GM18909 (cell line): ENCODE measurements around the gene CPVL.

ENCODE experiments used
- ATAC-seq: cut with Tn5 transposase; IDR thresholded peaks from one replicate; pipeline ENCODE4 v1.9.1; 2021; ENCODE audit warnings: mild to moderate bottlenecking; ENCODE audit not compliant: unreplicated experiment, poor library complexity

Gene CPVL

DNA sequence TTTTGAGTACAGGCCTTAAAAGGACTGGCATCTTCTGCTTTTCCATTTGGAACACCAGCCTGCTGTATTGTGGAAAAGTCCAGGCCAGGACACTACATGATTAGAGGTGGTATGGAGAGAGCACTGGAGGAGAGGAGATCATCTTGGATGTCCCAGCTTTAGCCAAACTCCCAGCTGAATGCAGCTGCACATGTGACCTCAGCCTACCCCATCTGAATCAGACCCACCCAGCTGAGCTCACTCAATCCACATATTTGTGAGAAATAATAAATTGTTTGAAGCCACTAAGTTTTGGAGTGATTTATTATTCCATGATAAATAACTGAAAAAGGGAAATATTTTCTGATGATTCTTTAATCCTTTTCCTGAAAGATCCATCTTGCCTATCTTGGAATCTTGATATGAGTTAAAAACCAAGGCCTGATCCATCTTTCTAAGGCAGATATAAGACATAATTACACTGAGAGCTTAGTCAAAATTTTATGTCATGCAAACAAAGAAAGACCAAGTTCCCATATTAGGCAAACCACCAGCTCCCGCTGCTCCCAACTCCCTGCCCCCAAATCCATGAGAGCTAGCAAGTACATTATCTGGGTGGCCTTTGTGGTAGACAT, 133.1 kb downstream of the CPVL start:
- ATAC-seq: no peak

DNA sequence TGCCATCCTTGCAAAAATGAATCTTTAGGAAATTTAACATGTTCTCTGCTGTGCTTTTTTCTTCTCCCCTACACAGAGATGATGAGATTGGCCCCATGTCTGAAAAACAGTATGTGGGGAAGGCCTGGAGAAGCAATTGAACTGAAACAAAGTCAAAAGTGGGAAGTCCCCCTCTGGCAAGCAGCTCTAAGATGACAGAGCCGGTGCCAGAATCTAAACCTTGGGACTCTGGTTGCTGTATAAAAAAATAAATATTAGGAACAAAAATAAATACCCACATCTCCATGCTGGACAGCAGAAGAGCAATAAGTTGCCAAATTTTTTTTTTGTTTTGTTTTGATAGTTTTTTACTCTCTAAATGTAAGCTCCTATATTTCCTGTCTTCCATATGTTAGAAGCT, 136.4 kb downstream of the CPVL start:
- ATAC-seq: no peak

- no peak for ATAC-seq
Measured at GRCh38 chr7:29008590-29008989, 137.7 kb downstream of the CPVL start.

GRCh38 chr7:29007127-29007526, 139.2 kb downstream of the CPVL start:
- no peak for ATAC-seq

GRCh38 chr7:29005829-29006228, 140.5 kb downstream of the CPVL start:
- no peak for ATAC-seq

GRCh38 chr7:29005406-29005805, 140.9 kb downstream of the CPVL start:
- no peak for ATAC-seq

DNA sequence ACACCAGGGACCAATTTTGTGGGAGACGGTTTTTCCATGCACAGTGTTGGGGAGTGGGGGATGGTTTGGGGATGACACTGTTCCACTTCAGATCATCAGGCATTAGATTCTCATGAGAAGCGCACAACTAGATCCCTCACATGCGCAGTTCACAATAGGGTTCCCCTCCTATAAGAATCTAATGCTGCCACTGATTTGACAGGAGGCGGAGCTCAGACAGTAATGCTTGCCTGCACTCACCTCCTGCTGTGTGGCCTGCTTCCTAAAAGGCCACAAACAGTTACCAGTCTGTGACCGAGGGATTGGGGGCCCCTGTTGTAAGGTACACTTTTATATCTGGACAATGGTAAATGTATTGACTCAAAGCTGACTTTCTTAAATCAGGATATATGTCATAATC, 142.6 kb downstream of the CPVL start:
- ATAC-seq: no peak

DNA sequence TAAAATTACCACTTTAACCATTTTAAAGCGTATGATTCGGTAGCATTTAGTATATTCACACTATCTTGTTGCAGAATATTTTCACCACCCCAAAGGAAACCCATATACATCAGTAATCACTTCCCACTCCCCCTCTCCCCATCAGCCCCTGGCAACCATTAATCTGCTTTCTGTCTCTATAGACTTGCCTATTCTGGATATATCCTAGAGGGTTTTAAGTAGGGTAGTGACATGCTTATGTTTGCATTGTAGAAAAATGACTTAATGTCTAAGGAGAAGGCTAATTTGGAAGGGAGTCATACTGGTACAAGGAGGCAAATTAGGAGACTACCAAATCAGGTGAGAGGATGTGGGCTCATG, 145.6 kb downstream of the CPVL start:
- ATAC-seq: no peak

DNA sequence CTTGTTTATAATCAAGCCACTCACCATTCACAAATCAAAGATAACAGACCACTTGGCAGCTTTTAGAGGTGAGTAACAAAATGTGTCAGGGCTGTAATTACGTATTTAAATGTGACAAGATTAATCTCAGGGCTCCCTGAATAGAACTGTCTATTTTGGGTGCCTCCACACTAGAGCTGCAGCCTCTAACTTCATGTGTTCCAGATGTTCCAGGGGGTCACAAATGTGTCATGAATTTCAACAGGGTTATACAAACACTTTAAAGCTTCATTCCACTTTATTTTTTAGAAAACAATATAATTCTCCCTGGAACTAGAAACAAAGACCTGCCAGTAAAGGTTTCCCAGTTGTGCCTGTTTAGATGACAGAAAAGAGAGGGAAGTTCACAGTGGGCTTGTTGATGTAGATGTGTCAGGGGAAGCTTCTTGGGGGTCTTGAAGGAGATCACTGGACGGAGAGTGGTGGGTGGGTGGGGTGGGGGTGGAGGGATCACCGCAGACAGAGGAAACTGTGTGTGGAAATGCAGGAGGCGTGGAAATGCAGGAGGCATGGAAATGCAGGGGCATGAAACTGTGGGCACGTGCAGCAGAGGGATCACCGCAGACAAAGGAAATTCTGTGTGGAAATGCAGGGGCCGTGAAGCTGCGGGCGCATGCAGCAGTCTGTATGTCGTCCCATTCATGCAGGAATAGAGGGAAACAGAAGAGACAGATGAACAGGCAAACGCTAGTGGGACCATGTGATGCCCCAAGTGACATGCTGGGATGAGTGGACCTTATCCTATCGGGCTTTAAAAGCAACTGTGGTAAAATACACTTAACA, 146.2 kb downstream of the CPVL start:
- ATAC-seq: no peak

DNA sequence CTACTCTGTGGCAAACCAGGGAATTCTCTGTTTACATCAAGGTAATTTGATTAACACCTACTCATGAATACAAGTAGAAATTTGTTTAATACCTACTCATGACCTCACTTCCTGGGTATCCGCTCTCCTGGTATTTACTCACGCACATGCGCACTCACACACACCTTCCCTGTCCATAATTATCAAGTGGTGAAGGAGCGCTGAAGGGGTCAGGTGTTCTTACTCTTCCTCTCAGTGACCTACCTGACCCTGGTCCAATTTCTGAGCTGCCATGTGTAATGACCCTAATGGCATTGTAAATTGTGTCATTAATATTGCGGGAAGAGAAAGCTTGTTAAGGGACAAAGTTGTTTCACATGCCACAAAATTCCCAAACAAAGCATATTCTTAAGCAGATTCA, 146.9 kb downstream of the CPVL start:
- no peak for ATAC-seq

- ATAC-seq: no peak
Measured at GRCh38 chr7:28998105-28998504, 148.2 kb downstream of the CPVL start.

DNA sequence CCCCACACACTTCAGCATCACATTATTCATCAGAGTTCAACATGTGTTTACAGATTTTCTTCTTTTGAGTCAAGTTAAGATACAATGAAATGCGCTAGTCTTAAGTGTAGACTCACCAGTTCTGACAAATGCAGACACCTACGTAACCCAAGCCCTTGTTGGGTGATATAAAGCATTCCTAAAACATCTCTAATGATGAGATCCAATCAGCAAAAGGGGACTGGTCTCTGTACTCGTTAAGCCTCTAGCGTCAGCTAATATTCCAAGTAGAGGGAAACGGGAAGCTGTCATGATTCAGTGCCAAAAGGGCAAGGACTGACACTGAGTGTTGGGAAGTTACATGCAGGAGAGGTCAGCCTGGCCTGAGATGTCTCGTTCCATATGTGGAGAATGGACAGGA, 149.5 kb downstream of the CPVL start:
- no peak for ATAC-seq

DNA sequence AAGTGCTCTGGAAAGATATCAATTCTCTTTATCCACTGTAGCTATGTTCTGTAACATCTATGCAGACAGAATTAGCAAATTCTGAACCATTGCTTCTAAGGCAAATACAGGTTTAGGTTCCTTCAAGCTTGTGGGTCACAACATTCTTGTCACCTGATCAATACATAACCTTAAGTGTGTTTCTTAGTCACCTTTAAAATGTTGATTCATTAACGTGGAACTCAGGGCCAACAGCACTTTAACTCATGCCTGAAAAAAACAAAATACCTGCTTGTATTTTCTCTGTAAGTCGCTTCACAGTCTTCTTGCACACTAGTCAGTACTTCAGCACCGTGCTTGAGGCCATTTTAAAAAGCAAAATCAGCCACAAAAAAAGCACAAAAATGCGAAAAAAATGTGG, 153.0 kb downstream of the CPVL start:
- no peak for ATAC-seq

DNA sequence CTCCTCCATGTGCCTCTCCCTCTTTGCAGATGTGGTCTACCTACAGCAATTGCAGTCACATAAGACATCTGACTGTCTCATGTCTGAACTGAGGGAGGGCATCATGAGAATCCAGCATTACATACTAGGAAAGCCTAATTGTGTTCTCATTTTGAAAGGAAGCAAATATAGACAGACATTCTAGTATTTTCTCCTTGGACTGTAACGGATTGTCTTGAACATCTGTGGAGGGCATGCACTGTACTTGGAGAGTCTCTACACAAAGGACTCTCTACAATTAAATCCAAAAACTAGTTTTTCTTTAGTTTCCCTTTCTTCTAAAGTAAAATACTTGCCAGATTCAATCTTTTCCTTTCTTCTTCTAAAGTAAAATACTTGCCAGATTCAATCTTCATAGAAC, 153.5 kb downstream of the CPVL start:
- no peak for ATAC-seq

GRCh38 chr7:28990200-28990960, 156.0 kb downstream of the CPVL start:
- no peak for ATAC-seq

GRCh38 chr7:28989211-28989980, 156.9 kb downstream of the CPVL start:
- ATAC-seq: no peak

- ATAC-seq: no peak
Measured at GRCh38 chr7:28988810-28989209, 157.5 kb downstream of the CPVL start.

DNA sequence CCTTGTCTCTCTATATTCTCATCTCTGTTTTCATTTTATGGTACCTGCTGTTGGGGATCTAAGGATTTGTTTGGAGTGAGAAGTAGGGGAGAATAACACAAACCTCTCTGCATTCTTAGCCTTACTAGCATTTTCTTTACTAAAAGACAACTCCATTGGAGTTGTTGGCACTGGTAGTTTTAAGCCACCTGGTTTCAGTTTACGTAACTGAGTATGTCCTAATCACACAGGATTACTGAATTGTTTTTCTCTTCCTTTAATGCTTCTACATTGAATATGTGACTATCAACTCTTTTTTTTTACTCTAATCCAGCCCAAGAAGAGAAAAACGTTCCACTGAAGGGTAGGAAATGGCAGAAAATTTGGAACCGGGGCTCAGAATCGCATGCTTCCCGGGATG, 158.2 kb downstream of the CPVL start:
- ATAC-seq: no peak

GRCh38 chr7:28986765-28987110, 159.6 kb downstream of the CPVL start:
- no peak for ATAC-seq

DNA sequence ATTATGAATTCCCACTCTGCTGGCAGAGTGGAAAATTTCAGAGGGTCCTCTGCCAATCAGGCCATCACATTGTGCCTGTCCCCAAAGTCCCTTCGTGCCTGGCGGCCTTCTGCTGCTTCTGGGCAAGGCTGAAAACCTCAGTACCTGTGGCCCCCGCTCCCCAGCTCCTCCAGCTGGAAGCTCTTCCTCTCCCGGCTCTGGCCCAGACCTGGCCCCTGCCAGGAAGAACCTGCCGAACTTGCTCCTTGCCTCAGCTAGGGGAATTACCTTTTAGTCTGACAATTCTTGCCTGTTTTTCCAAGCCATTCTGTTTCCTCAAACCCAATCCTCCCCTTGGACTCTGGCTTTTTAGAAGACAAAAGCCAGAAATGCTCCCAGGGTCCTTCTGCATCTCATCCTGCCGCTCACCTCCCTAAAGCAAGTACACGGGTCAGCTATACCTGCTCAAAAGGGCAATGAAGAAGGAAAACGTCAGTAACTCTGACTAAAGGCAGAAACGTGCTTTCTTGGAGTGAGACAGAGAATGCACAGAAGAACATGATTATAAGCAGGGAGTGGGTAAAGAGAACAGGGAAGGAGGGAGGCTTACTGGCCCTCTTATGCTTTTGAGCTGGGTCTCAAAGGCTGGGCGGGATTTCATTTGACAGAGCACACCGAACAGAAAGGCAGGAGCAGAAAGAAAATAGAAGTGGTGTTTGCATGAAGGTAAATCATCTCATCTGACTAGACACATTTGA, 160.1 kb downstream of the CPVL start:
- ATAC-seq: no peak
